Adrenal gland (tissue), 5 donors: Measurements from ENCODE around the gene SLC30A9.

Source experiments
- CTCF ChIP-seq, 6 experiments: fragments of 450-650 bp in 4 of 6; fragments of 200-600 bp in 2 of 6; sonication (generic) in 1 of 6; IDR thresholded peaks; 1 replicate in 5 of 6; 2 replicates in 1 of 6; pipeline versions ENCODE4 v1.5.1 to v1.8.0; 2016 to 2021; ENCODE audit warnings: antibody characterized with exemption in 6 of 6, mild to moderate bottlenecking in 2 of 6, moderate library complexity in 1 of 6
- POLR2A ChIP-seq, 2 donors: fragments of 450-650 bp; IDR thresholded peaks; one replicate each; pipeline ENCODE4 v1.6.1; 2017; ENCODE audit warnings: antibody characterized with exemption in 2 of 2, mild to moderate bottlenecking in 2 of 2, moderate library complexity in 1 of 2
- donor health status: DM: no; HTN: no; CAD: no.

- TF ChIP-seq CTCF (IDR thresholded peaks at IDR 0.05) (no peak), POLR2A (IDR thresholded peaks at IDR 0.05) (no peak)
Measured at GRCh38 chr4:41975341-41975740, 15.0 kb upstream of the SLC30A9 start.
